OCI-LY7 (cell line): ENCODE data around the gene CHRD. TPM values are rescaled to one million over a fixed set of nuclear protein-coding genes. Genes with fewer than 3 reads are reported as not detected.

Source experiments
- BruUV-seq: library from RNA; stranded (reverse); fragments of 400-500 nt; replicated peaks from 2 replicates; lab custom pipeline; 2021; lab: Mats Ljungman, UMichigan
- CTCF ChIA-PET: fragments of 300-600 bp; sonication (Branson Sonifier 250); formaldehyde crosslinking; loops from one replicate; lab custom pipeline; 2022; ENCODE audit warnings: antibody characterized with exemption; ENCODE audit not compliant: unreplicated experiment; lab: Charles Lee
- POLR2A ChIA-PET: fragments of 300-600 bp; sonication (Branson Sonifier 250); formaldehyde crosslinking; loops from one replicate; lab custom pipeline; 2022; ENCODE audit warnings: antibody characterized with exemption; lab: Charles Lee
- DNase-seq: peaks from one replicate; pipeline ENCODE4 v3.0.0-alpha.2; 2015; ENCODE audit warnings: low spot score
- H2AFZ ChIP-seq: fragments of 200-600 bp; sonication (generic), shearing (Covaris generic); 2 replicates; pipeline ENCODE4 v1.6.1; 2014; ENCODE audit warnings: mild to moderate bottlenecking, antibody characterized with exemption, low read length, moderate library complexity
- H3K27ac ChIP-seq: fragments of 200-600 bp; sonication (generic); 2 replicates; pipeline ENCODE4 v1.5.1; 2014; ENCODE audit warnings: mixed run types, low read depth, mild to moderate bottlenecking, moderate library complexity, low read length, inconsistent platforms; ENCODE audit not compliant: poor library complexity, severe bottlenecking
- H3K36me3 ChIP-seq: fragments of 200-600 bp; sonication (generic); 2 replicates; pipeline ENCODE4 v1.6.1; 2014; ENCODE audit warnings: mild to moderate bottlenecking, antibody characterized with exemption, low read length, moderate library complexity, mixed read lengths; ENCODE audit not compliant: insufficient read depth
- H3K4me1 ChIP-seq: fragments of 200-600 bp; sonication (generic); 2 replicates; pipeline ENCODE4 v1.5.1; 2014; ENCODE audit warnings: mild to moderate bottlenecking, low read length; ENCODE audit not compliant: insufficient read depth, poor library complexity, severe bottlenecking
- H3K4me2 ChIP-seq: fragments of 200-600 bp; sonication (generic); 2 replicates; pipeline ENCODE4 v1.6.1; 2014; ENCODE audit warnings: mild to moderate bottlenecking, low read length
- H3K4me3 ChIP-seq: fragments of 200-600 bp; sonication (generic); 2 replicates; pipeline ENCODE4 v1.5.1; 2014; ENCODE audit warnings: mild to moderate bottlenecking, low read depth, low read length; ENCODE audit not compliant: poor library complexity, severe bottlenecking
- H3K79me2 ChIP-seq: fragments of 200-600 bp; sonication (generic); 2 replicates; pipeline ENCODE4 v1.6.1; 2016; ENCODE audit warnings: low read depth, mild to moderate bottlenecking, low read length, moderate library complexity, mixed read lengths; ENCODE audit not compliant: insufficient read depth
- H3K9me2 ChIP-seq: fragments of 200-600 bp; sonication (generic); 2 replicates; pipeline ENCODE4 v1.6.1; 2016; ENCODE audit warnings: mild to moderate bottlenecking, low read length, mixed read lengths; ENCODE audit not compliant: insufficient read depth
- H3K9me3 ChIP-seq: fragments of 200-600 bp; sonication (generic); 2 replicates; pipeline ENCODE4 v1.6.1; 2014; ENCODE audit warnings: mild to moderate bottlenecking, mixed run types, low read length, mixed read lengths
- H4K20me1 ChIP-seq: fragments of 200-600 bp; sonication (generic); 2 replicates; pipeline ENCODE4 v1.6.1; 2014; ENCODE audit warnings: mild to moderate bottlenecking, antibody characterized with exemption, low read length, moderate library complexity, mixed read lengths; ENCODE audit not compliant: insufficient read depth
- EZH2phosphoT487 ChIP-seq: fragments of 200-600 bp; sonication (generic); IDR thresholded peaks from 2 replicates; pipeline ENCODE4 v1.6.1; 2018; ENCODE audit warnings: low read depth, borderline replicate concordance, mild to moderate bottlenecking, mixed run types, antibody characterized with exemption, low read length, moderate library complexity, mixed read lengths
- intact Hi-C: fragments of 100-400 bp; cut with micrococcal nuclease; formaldehyde crosslinking; loops from one replicate; pipeline ENCODE4 v1.10.0; 2022; ENCODE audit not compliant: unreplicated experiment
- total RNA-seq, 2 experiments: library from RNA; depleted of rRNA in 1 of 2; stranded (reverse); fragments of >200 nt in 1 of 2; shearing (Covaris generic) in 1 of 2; gene quantifications; 2 replicates each; pipeline ENCODE4 v1.2.3, GENCODE V29; 2014 to 2022
- TF ChIP-seq, protein P1 (sequence below): fragments of 200-600 bp; sonication (generic); conservative IDR thresholded peaks from 2 replicates; pipeline ENCODE4 v1.5.1; 2014; ENCODE audit warnings: mild to moderate bottlenecking, antibody characterized with exemption, low read length, moderate library complexity, mixed read lengths

Gene CHRD
- total RNA-seq, 2 experiments from 2014 or later, result 0.16 TPM; not detected in 1

DNA sequence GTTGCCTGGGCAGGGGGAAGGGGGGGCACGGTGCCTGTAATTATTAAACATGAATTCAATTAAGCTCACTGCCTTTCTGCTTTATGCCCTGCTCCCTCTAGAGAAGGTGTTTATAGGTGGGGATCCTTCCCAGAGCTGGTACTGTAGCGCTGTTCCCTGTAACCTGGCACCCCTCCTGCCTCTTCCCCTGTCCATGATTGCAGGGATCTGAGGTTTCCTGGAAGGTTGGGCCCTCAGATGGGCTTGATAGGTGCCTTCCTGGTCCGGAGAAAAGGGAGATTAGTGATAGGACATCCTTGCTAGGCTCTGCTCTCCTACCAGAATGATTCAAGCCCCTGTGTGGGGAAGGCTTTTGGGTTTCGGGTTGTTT lies 44.6 kb upstream of the CHRD start:
- H3K9me3 ChIP-seq, result no peaks in the 10 kb centered on the region
- ChIA-PET POLR2A (no interaction called here), CTCF (no interaction called here)
- intact Hi-C loops, result no loop called here
- H3K79me2 ChIP-seq, result no peaks in the 10 kb centered on the region
- no TSS peak for BruUV-seq
- TF ChIP-seq, protein P1, sequence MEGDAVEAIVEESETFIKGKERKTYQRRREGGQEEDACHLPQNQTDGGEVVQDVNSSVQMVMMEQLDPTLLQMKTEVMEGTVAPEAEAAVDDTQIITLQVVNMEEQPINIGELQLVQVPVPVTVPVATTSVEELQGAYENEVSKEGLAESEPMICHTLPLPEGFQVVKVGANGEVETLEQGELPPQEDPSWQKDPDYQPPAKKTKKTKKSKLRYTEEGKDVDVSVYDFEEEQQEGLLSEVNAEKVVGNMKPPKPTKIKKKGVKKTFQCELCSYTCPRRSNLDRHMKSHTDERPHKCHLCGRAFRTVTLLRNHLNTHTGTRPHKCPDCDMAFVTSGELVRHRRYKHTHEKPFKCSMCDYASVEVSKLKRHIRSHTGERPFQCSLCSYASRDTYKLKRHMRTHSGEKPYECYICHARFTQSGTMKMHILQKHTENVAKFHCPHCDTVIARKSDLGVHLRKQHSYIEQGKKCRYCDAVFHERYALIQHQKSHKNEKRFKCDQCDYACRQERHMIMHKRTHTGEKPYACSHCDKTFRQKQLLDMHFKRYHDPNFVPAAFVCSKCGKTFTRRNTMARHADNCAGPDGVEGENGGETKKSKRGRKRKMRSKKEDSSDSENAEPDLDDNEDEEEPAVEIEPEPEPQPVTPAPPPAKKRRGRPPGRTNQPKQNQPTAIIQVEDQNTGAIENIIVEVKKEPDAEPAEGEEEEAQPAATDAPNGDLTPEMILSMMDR, result no peak
- H3K9me2 ChIP-seq, result no peaks in the 10 kb centered on the region
- H3K27ac ChIP-seq, result peak overlapping the region; percentile 1
- peaks cover 52% of the 10 kb centered on the region for H3K36me3 ChIP-seq
- no peak for DNase-seq
- H3K4me2 ChIP-seq, result peak overlapping the region; percentile 73
- H4K20me1 ChIP-seq, result peaks cover 4% of the 10 kb centered on the region; the same call in 1 of the 2 replicates
- peaks cover 8% of the 10 kb centered on the region for H3K4me1 ChIP-seq
- H3K4me3 ChIP-seq, result peak overlapping the region; percentile 64
- H2AFZ ChIP-seq, result no peak overlapping the region

DNA sequence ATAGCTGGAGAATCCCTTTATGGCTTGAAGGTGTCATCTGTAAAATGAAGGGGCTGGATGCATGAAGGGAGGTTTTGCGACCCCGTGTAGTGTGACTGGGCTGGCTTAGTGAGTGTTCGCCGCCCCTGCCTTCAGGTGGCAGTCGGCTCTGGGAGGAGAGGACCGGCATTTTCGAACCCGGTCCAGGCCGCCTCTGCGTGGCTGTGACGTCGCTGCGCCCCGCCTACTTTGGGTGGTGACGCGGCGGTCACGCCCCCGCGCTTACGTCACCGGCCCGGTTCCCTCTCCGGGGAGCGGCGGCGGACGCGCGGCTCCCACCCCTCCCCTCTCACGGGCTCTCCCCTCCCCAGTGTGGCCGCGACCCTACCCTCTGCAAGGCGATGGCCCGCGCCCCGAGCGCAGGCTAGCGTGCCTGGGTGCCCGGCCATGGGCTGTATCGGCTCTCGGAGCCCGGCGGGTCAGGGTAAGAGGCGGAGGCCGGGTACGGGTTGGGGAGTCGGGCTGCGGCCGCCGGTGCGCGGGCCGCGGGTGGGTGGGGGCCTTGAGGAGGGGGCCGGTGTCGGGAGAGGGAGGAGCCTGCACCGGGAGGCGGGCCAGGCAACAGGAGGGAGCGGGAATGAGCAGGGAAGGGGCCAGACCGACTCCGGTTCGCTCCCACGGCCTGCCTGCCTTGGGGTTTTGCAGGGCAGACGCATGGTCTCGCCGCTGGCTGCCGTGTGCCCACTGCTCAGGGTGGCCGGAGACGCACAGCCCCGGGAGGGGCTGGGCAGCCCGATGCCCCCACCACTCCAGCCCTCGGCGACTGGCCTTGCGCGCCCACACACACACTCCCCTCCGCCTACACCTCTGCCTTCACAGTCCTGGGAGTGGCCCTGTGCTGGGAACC lies 44.0 kb upstream of the CHRD start:
- H2AFZ ChIP-seq, result no peak overlapping the region
- no peaks in the 10 kb centered on the region for H3K79me2 ChIP-seq
- H3K27ac ChIP-seq, result peak overlapping the region; percentile 1
- TF ChIP-seq EZH2phosphoT487, result no peak
- TF ChIP-seq, protein P1, result no peak
- H3K36me3 ChIP-seq, result peaks cover 48% of the 10 kb centered on the region
- DNase-seq, result peak; percentile 78
- H3K9me3 ChIP-seq, result no peaks in the 10 kb centered on the region
- intact Hi-C loops, result no loop called here
- no peaks in the 10 kb centered on the region for H3K9me2 ChIP-seq
- H3K4me2 ChIP-seq, result peak overlapping the region; percentile 73
- H3K4me3 ChIP-seq, result peak overlapping the region; percentile 64
- H3K4me1 ChIP-seq, result peaks cover 8% of the 10 kb centered on the region
- peaks cover 4% of the 10 kb centered on the region; the same call in 1 of the 2 replicates for H4K20me1 ChIP-seq
- BruUV-seq, result no TSS peak
- ChIA-PET CTCF (no interaction called here), POLR2A (no interaction called here)
